Activated T-cell treated with anti-CD3 and anti-CD28 coated beads, Interleukin-2, amount 50 U/mL, for 1 hour (primary cell): ENCODE results near the gene FAM24B.
"Not testable (repeated sequence)": the region's sequence is repeated elsewhere in the genome, so short reads cannot be mapped to it uniquely, and the experiment has no call there.

Experiments used
- DNase-seq: peaks from one replicate; pipeline ENCODE4 v3.0.0-alpha.2; 2020

The FAM24B gene, protein sequence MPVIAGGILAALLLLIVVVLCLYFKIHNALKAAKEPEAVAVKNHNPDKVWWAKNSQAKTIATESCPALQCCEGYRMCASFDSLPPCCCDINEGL

DNA sequence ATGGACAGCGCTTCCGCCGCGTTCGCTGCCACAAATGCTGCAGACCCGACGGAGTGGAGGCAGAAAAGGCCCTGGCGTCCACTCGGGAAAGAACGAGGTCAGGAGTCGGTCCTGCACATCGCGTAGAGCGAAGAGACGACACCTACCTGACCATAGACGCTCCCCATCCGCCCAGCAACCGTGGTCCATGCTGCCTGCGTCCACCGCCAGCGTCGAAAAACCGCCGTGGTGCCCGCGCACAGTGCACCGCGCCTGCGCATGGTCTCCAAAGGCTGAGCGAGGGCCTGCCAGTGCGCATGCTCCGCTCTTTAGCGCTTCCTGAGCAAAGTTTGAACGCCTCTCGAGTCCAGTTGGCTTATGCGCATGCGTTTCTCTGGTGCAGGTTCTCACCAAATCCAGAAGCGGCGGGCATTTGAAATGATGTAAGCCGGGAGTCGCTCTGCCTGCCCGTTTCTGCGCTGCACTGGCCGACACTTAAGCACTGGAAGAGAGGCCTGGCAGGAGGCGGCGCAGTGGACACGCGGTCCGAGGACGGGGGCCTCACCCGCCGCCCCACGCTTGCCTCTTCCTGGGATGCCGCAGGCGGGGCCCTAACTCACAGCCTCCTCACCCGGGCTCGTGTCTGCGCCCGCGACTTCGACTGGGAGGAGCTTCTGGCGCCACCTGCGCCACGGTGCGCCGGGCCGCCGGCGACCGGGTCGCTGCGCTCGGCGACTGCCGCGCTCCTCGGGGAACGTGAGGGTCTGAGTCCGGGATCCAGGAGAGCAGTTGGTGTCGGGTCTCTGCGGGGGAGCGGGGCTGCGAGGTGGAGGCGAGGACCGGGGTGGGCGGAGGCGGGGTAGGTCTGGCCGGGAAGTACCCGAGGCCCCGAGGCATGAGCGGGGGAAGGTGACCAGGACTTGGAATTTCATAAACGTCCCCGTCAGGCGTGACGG, at the start of gene FAM24B:
TSS of gene FAM24B (minus strand) at position 243 of the 935 bp plus-strand sequence. CDS start 29,066 bp downstream, outside the sequence.
- DNase-seq: peak; percentile 88

GRCh38 chr10:122915700-122916099, 36.3 kb upstream of the FAM24B start:
- no peak for DNase-seq

DNA sequence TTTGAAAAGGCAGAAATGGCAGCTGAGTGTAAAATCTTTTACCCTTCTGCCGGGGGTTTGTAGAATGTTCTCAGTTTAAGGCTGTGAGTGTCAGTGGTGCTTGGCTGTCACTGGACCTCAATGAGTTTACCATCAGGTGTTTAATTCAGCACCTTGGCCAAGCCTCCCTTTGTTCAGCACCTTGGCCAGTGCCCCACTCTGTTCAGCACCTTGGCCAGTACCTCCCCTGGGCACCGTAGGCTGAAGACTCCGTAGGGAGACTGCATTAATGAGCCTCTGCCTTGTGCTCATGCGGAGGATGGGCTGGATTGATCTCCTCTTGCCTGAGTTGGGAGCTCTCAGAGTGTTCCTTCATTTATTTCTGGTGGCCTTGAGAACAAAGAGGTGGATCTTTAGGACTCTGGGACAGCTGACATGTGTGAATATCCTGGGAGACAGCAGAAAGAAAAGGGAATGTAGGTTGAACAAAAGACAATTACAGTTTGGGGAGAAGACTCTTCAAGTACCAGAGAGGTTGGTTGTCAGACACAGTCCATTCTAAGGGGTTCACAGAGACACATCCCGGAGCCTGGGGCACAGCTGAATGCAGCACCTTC, 32.6 kb upstream of the FAM24B start:
- peak; percentile 65 for DNase-seq

GRCh38 chr10:122910310-122910709, 30.9 kb upstream of the FAM24B start, which contains the start of gene FAM24A:
Gene FAM24A, plus strand, starts transcription at chr10:122910610. Its CDS starts 1,025 bp downstream, at chr10:122911635.
- DNase-seq: no peak

DNA sequence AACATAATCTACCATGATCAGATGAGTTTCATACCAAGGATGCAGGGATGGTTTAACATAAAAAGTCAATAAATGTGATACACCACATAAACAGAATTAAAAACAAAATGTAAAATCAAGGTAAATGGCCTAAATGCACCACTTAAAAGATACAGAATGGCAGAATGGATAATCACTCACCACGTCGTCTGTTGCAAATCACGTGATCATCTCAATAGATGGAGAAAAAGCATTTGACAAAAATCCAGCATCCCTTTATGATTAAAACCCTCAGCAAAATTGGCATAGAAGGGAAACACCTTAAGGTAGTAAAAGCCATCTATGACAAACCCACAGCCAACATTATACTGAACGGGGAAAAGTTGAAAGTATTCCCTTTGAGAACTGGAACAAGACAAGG, 24.5 kb upstream of the FAM24B start:
- DNase-seq: not testable (repeated sequence)

GRCh38 chr10:122894261-122894944, 15.0 kb upstream of the FAM24B start:
- DNase-seq: no peak

GRCh38 chr10:122884166-122884565, 4.8 kb upstream of the FAM24B start:
- no peak for DNase-seq

GRCh38 chr10:122882766-122883165, 3.4 kb upstream of the FAM24B start:
- DNase-seq: no peak

DNA sequence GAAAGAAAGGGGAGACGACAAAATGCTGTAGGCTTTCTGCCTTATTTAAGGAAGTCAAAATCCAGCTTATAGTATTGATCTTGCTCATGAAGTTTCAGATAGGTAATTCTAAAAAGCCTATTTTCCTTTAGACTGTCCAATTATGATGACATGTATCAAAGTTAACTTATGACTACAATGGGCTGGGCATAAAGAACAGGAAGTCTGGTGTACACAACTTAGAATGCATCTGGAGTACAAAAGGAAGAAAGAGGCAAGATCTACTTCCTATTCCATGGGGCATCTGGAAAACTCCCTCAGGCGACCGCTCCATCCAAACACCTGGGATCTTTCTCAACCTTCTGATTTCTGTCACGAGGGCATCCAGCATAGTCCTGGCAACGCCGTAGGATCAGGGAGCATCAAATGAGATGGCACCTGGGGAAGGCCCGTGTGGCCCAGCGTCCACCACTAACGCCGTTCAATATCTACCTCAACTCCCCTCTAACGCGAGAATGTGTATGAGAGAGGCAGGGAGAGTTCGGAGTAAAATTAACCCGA, 512 bp downstream of the FAM24B start:
- no peak for DNase-seq

GRCh38 chr10:122877264-122877663, 2.1 kb downstream of the FAM24B start:
- no peak for DNase-seq

- DNase-seq: no peak
Observed at GRCh38 chr10:122876467-122876855, 2.9 kb downstream of the FAM24B start.

DNA sequence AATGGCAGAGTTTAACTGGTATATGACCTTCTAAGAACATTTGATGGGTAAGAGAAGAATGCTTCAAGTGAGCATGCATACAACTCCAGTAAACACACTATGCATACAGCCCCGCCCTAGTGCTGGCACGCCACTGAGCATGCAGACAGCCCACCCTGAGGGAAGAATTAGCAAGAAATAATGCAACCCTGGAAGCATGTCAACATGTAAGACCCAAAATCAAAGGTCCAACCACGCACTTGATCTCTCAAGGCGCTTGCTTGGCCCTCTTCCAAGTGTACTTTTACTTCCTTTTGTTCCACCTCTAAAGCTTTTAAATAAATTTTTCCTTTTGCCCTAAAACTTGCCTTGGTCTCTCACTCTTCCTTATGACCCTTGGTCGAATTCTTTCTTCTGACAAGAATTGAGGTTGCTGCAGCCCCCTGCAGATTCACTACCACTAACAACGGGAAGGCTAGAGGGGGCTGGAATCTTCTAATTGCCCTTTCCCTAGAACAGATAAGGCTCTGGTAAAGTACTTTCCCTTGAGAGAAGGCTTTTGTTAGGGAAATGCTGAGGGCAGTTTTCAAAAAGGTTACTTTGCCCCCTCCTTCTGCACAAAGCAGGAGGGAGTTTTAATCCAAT, 3.4 kb downstream of the FAM24B start:
- DNase-seq: no peak

DNA sequence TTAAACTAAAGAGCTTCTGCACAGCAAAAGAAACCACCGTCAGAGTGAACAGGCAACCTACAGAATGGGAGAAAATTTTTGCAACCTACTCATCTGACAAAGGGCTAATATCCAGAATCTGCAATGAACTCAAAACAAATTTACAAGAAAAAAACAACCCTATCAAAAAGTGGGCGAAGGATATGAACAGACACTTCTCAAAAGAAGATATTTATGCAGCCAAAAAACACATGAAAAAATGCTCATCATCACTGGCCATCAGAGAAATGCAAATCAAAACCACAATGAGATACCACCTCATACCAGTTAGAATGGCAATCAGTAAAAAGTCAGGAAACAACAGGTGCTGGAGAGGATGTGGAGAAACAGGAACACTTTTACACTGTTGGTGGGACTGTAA, 7.4 kb downstream of the FAM24B start:
- not testable (repeated sequence) for DNase-seq

GRCh38 chr10:122868768-122869167, 10.6 kb downstream of the FAM24B start:
- DNase-seq: not testable (repeated sequence)

- not testable (repeated sequence) for DNase-seq
Observed at GRCh38 chr10:122866757-122867482, 12.5 kb downstream of the FAM24B start.

- DNase-seq: no peak
Observed at GRCh38 chr10:122864901-122865300, 14.5 kb downstream of the FAM24B start.

- DNase-seq: no peak
Observed at GRCh38 chr10:122864194-122864592, 15.2 kb downstream of the FAM24B start.

- DNase-seq: no peak
Observed at GRCh38 chr10:122863216-122864193, 15.9 kb downstream of the FAM24B start.

DNA sequence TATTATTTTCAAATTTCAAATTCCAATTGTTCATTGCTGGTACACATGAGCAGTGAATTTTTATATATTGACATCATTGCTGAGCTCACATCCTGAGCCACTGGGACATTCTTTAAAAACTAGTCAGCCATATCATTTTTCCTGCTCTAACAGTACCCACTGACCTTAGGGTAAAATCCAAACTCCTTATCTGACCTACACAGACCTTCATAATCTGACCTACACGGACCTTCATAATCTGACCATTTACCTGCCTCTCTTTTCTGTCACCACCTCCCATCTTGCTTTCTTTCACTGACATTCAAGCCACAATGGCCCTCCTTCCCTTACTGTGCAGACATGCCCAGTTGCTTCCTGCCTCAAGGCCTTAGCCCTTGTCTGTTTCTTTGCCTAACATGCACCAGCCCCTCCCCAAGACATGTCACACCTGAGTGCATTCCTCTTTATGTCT, 17.6 kb downstream of the FAM24B start:
- no peak for DNase-seq

GRCh38 chr10:122859527-122859926, 19.9 kb downstream of the FAM24B start:
- DNase-seq: no peak
